HG03571 (cell line): ENCODE data around the gene CCL3.
"Not testable (repeated sequence)": the region's sequence is repeated elsewhere in the genome, so short reads cannot be mapped to it uniquely, and the experiment has no call there.

Experiments used
- ATAC-seq: cut with Tn5 transposase; IDR thresholded peaks from one replicate; pipeline ENCODE4 v1.9.1; 2021; ENCODE audit not compliant: unreplicated experiment

The CCL3 gene

GRCh38 chr17:36117505-36118382 is 27.8 kb upstream of the CCL3 start:
- no peak for ATAC-seq

- ATAC-seq, result not testable (repeated sequence)
Measured at GRCh38 chr17:36115649-36115977, 25.7 kb upstream of the CCL3 start.

GRCh38 chr17:36114971-36115648 is 25.2 kb upstream of the CCL3 start:
- not testable (repeated sequence) for ATAC-seq

- not testable (repeated sequence) for ATAC-seq
Measured at GRCh38 chr17:36113131-36113530, 23.2 kb upstream of the CCL3 start.

- no peak for ATAC-seq
Measured at GRCh38 chr17:36112572-36112971, 22.6 kb upstream of the CCL3 start.

- ATAC-seq, result no peak
Measured at GRCh38 chr17:36111068-36111490, 21.1 kb upstream of the CCL3 start.

- not testable (repeated sequence) for ATAC-seq
Measured at GRCh38 chr17:36108265-36108664, 18.3 kb upstream of the CCL3 start.

- no peak for ATAC-seq
Measured at GRCh38 chr17:36107660-36108059, 17.7 kb upstream of the CCL3 start.

- ATAC-seq, result no peak
Measured at GRCh38 chr17:36106493-36106835, 16.5 kb upstream of the CCL3 start.

- ATAC-seq, result no peak
Measured at GRCh38 chr17:36105781-36106492, 16.0 kb upstream of the CCL3 start.

GRCh38 chr17:36104701-36105181 is 14.8 kb upstream of the CCL3 start:
- ATAC-seq, result no peak

- ATAC-seq, result not testable (repeated sequence)
Measured at GRCh38 chr17:36104246-36104645, 14.3 kb upstream of the CCL3 start.

- ATAC-seq, result peak; percentile 74
Measured at GRCh38 chr17:36103401-36103975, 13.5 kb upstream of the CCL3 start, which contains the start of gene CCL4. Gene CCL4, plus strand, starts transcription at chr17:36103827. Its CDS starts 79 bp downstream, at chr17:36103906.

- not testable (repeated sequence) for ATAC-seq
Measured at GRCh38 chr17:36099004-36099403, 9.1 kb upstream of the CCL3 start.

- ATAC-seq, result no peak
Measured at GRCh38 chr17:36095992-36096391, 6.0 kb upstream of the CCL3 start.

- no peak for ATAC-seq
Measured at GRCh38 chr17:36094746-36095145, 4.8 kb upstream of the CCL3 start.

GRCh38 chr17:36094232-36094631 is 4.3 kb upstream of the CCL3 start:
- ATAC-seq, result no peak

- ATAC-seq, result not testable (repeated sequence)
Measured at GRCh38 chr17:36092715-36093114, 2.8 kb upstream of the CCL3 start.

GRCh38 chr17:36092230-36092629 is 2.3 kb upstream of the CCL3 start:
- ATAC-seq, result no peak

GRCh38 chr17:36089339-36089865 is 541 bp downstream of the CCL3 start:
- ATAC-seq, result no peak
